ENCODE data around the gene TMEM202. TPM values are rescaled to one million over a fixed set of nuclear protein-coding genes. Genes with fewer than 3 reads are reported as not detected.
"Not testable (repeated sequence)": the region's sequence is repeated elsewhere in the genome, so short reads cannot be mapped to it uniquely, and the experiment has no call there.

Gene TMEM202
- total RNA-seq, 1 donor from 2014 or later = not detected

DNA sequence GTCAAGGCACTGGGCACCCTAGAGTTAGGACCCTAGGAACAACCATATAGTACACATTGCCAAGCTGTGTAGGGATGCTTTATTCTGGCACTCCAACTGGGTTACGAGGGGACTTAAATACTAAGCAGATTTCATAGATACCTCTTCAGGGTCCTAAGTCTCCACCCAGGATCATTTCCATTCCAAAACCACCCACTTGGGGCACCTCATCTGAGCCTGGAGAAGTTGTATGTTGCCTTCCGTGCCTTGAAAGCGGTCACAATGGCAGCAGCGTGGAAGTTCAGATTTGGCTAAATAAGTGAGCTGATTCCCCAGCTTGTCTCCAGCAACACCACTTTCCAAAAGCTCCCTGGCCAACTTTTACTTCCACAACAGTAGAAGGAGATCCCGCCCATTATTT is 4.6 kb downstream of the TMEM202 start:
- no peak for DNase-seq (ENCODE audit: low read depth in 2 of 2)

DNA sequence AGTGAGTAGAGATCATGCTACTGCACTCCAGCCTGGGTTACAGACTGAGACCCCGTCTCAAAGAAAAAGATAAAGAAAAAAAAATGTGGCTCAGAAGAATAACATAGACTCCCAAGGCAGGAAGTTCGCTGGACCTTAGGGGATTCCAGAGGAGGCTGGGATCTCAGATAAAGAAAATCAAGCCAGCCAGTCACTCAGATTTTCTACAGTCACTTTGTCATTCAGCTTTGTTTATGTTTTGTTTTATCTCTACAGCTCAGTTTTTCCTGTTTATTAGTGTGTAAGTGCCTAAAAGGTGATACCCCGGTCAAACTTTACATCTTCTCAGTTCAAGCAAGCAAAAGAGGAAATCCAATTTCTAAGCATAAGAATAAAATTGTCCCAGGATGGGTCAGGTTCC is 6.3 kb downstream of the TMEM202 start:
- DNase-seq (ENCODE audit: low read depth in 2 of 2) = no peak

DNA sequence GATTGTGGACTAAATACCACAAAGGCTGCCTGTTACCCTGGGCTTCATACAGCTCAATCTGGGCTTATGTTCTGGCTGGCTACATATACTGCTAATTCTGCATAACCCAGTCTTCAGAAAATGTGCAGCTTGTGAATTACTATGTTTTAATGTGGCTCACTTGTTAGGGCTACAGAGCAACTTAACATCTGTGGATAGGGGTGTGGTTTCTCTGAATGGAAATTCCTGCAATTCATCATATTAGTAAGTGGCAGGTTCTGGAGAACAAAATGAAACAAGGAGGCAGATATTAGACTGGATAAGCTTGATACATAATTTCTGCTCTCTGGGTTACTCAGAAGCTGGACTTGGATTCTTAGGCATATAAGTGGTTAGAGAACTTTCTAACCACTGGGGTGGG is 6.7 kb downstream of the TMEM202 start:
- no peak for DNase-seq (ENCODE audit: low read depth in 2 of 2)

DNA sequence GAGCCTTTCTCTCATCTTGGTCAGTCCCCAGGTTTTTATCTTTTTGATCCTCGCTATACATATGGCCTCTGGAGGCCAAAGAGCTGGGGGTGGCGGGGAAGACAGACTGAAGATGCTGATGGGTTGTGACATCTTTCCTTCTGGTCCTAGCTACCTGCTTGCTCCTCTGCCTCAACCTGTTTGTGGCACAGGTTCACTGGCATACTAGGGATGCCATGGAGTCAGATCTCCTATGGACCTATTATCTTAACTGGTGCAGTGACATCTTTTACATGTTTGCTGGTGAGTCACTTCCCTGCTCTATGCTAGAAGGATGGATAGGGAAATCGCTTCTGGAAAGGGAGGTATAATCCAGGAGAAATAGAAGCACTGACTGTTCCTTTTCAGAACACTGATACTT is 8.8 kb downstream of the TMEM202 start:
- DNase-seq (ENCODE audit: low read depth in 2 of 2) = no peak

DNA sequence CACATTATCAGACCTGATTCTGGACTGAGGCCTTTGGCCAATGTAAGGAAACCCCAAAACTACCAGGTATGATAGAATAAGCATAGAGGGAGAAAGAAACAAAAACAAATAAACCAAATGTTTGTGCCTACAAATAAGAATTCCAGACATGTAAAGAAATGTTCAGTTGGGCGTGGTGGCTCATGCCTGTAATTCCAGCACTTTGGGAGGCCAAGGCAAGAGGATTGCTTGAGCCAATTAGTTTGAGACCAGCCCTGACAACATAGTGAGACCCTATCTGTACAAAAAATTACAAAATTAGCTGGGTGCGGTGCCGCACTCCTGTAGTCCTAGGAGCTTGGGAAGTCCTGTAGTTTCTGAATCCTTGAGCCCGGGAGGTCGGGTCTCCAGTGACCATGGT is 13.0 kb downstream of the TMEM202 start:
- DNase-seq (ENCODE audit: low read depth in 2 of 2) = no peak

DNA sequence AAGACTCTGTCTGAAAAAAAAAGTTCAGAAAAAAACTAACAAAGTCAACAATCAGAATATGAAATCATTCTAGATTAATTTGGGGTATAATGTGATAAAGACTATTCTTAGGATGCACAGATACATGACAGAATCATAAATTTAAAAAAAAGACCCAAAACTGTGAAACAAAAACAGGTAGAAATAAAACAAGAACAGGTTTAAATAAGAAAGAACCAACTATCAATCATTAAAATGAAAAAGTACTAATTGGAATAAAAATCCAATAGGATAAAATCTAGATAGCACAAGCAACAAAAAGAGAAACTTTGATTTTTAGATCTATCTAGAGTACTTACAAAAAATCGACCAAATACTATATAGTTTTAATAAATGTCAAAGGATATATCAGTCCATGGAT is 13.4 kb downstream of the TMEM202 start:
- no peak for DNase-seq (ENCODE audit: low read depth in 2 of 2)

DNA sequence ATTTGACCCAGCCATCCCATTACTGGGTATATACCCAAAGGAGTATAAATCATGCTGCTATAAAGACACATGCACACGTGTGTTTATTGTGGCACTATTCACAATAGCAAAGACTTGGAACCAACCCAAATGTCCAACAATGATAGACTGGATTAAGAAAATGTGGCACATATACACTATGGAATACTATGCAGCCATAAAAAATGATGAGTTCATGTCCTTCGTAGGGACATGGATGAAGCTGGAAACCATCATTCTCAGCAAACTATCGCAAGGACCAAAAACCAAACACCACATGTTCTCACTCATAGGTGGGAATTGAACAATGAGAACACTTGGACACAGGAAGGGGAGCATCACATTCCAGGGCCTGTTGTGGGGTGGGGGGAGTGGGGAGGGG is 15.2 kb downstream of the TMEM202 start:
- not testable (repeated sequence) for DNase-seq (ENCODE audit: low read depth in 2 of 2)

DNA sequence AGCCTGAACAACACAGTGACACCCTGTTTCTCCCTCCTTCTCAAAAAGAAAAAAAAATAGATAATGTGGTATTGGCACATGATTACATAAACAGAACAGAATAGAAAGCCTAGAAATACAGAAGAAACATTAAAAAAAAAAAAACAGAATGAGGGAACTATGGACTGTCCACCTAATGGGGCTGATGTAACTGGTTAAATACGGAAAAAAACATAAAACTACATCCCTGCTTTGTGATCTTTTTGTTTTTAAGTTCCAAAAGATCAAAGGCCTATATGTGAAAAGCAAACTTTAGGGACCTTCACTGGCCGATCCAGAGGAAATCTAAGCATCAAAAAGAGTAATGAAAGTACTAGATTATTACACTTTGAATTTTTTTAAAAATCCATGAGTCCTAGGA is 17.2 kb downstream of the TMEM202 start:
- no peak for DNase-seq (ENCODE audit: low read depth in 2 of 2)

DNA sequence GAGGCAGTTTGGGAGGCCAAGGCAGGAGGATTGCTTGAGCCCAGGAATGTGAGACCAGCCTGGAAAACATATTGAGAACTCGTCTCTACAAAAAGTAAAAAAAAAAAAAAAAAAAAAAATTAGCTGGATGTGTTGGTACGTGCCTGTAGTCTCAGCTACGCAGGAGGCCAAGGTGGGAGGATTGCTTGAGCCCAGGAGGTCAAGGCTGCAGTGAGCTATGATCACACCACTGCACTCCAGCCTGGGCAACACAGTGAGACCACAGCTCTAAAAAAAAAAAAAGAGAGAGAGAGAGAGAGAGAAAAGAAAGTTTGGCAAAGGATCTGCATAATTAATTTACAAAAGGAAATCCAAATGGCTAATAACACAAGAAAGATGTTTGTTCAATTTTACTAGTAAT is 21.7 kb downstream of the TMEM202 start:
- not testable (repeated sequence) for DNase-seq (ENCODE audit: low read depth in 2 of 2)

DNA sequence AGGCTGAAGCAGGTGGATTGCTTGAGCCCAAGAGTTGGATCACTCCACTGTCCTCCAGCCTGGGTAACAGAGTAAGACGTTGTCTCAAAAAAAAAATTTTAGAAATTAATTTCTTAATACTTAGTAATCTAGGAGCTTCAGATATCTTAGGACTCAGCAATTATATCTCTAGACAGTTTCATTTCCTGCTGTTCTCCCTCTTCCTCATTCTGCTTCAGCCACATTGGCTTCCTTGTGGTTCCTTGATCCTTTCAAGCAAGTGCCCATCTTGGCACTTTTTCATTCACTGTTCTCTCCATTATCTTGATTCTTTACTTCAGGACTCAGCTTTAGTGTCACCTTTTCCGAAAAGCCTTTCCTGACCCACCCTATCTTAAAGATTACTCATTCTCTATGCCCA is 22.5 kb downstream of the TMEM202 start:
- no peak for DNase-seq (ENCODE audit: low read depth in 2 of 2)

DNA sequence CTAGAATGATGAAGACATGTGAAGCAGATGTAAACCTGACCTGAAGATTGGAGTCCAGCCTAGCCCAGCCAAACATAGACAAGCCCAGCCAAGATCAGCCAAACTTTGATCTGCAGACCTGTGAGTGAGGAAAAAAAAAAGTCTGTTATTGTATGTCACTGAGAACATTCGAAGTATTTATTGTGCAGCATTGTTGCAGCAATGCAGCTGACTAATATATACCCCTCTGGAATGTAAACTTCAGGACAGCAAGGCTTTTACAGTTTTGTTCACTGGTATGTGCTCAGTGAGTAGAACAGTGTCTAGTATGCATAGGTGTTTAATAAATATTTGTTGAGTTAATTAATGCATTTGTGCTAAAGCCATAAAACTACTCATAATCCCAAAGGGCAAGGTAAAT is 23.4 kb downstream of the TMEM202 start:
- no peak for DNase-seq (ENCODE audit: low read depth in 2 of 2)

DNA sequence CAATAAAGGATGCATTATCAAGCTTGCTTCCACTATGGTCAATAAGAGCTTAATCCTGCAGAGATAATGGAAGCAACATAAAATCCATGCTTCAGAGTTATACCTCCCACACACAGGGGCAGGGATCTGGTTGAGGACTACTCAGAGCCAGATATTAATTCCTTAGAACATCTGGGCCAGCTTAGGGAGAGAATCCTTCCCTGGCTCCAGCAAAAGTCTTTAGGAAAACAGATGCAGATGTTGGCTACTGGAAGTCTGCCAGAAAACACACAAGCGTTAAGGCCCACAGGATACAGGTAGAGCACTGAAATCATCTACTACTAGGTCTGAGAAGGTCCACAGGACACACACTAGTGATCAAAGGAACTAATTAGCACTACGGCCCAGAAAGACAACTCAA is 25.2 kb downstream of the TMEM202 start:
- no peak for DNase-seq (ENCODE audit: low read depth in 2 of 2)

DNA sequence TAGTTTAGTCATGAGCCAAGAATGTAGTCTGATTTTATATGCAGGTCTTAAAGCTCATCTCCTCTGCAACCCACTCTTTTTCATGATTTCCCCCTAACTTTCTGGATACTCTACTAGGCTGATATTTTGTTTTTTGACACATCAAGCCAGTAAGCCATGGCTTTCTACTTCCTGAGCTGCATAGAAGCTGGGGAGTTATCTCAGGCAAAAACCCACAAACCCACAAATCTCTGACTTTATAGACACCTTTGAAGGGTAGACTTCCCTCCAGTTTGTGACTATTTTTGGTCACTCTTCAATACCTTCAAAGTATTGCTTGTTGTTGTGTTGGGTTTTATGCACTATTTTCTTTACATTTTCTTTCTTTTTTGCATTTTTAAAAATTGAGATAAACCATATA is 28.6 kb downstream of the TMEM202 start:
- DNase-seq (ENCODE audit: low read depth in 2 of 2) = no peak

DNA sequence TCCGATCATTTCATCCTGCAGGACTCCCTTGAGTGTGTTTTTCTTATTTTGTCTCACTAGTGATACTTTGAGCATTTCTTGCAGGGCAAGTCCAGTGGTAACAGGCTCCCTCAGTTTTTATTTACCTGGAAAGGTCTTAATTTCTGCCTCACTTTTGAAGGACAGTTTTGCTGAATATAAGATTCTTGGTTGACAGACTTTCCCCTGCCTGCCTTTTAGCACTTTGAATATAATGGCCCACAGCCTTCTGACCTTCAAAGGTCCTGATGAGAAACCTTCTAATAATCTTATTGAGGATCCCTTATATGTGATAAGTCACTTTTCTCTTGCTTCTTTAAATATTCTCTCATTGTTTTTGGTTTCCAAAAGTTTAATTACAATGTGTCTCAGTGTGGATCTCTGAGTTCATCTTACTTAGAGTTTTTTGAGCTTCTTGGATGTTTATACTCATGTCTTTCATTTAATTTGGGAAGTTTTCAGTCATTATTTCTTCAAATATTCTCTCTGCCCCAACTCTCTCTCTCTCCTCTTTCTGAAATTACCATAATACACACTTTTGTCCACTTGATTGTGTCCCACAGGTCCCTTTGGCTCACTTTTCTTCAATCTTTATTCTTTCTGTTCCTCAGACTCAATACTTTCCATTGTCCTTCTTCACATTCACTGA is 39.7 kb downstream of the TMEM202 start:
- DNase-seq (ENCODE audit: low read depth in 2 of 2) = no peak

DNA sequence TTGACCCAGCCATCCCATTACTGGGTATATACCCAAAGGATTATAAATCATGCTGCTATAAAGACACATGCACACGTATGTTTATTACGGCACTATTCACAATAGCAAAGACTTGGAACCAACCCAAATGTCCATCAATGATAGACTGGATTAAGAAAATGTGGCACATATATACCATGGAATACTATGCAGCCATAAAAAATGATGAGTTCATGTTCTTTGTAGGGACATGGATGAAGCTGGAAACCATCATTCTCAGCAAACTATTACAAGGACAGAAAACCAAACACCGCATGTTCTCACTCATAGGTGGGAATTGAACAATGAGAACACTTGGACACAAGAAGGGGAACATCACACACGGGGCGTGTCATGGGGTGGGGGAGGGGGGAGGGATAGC is 44.7 kb downstream of the TMEM202 start:
- DNase-seq (ENCODE audit: low read depth in 2 of 2) = not testable (repeated sequence)

DNA sequence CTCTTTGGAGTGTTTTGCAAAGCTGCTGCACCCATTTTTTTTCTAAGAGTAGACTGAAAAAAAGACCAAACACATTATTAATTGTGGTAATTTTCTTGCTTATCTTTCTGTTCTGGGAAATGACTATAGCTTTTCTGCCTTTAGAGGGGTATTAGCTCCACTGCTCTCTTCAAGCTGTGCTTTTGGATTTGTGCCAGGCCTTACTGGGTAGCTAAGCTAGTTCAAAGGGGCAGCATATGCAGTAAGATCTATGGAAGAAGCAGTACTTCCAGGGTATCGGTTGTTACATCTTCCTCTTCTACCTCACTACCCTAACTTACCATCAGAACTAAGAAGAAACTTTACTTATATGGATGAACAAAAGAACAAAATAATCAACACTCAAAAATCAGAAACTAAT is 47.3 kb downstream of the TMEM202 start:
- DNase-seq (ENCODE audit: low read depth in 2 of 2) = no peak

DNA sequence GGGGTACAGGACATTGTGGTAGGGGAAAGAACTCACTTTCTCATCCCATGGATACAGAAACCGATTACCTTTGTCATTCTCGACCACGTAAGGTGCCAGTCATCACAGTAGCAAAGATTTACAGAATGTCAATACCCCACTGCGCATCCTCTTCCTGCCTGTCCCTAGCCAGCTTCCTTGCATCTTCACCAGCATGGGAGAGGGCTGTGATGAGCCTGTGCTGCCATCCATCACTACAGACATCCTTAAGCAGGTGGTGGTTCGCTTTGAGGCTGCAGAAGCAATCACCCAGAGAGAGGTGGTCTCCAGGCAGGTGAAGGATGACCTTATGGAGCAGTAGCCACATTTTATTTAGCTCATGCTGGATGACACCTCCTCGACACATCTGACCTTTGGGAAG is 52.7 kb downstream of the TMEM202 start:
- DNase-seq (ENCODE audit: low read depth in 2 of 2) = no peak

DNA sequence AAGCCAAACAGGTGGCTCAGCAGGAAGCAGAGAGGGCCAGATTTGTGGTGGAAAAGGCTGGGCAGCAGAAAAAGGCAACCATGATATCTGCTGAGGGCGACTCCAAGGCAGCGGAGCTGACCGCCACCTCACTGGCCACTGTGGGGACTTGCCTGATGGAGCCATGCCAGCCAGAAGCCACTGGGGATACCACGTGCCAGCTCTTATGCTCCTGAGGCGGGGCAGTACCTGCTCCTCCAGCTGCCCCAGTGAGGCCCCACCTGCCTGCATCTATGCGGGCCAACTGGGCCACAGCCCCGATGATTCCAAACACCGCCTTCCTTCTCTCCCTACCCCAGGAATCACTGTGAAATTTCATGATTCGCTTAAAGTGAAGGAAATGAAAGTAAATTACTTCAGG is 53.1 kb downstream of the TMEM202 start:
- DNase-seq (ENCODE audit: low read depth in 2 of 2) = no peak

DNA sequence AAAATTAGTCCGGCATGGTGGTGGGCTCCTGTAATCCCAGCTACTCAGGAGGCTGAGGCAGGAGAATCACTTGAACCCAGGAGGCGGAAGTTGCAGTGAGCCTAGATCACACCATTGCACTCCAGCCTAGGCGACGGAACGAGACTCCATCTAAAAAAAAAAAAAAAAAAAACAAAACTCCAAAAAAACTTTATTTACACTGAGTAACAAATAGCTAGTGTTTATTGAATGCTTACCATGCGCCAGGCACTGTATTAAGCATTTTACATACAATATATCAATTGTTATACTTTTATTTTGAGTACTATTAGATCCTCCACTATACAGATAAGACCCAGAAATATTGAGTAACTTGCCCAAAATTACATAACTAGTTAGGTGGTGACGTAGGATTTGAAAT is 58.6 kb downstream of the TMEM202 start:
- no peak for DNase-seq (ENCODE audit: low read depth in 2 of 2)

Other genes with a start within 250 kb of the TMEM202 start
- 0.13 TPM in 2 replicates for gene GRAMD2A, start 200.5 kb upstream of the TMEM202 start, total RNA-seq
- 682 and 1,022 TPM in 2 replicates for gene PKM, start 167.1 kb upstream of the TMEM202 start, total RNA-seq
- 7.1 and 13.3 TPM in 2 replicates for gene PARP6, start 125.8 kb upstream of the TMEM202 start, total RNA-seq
- 0.13 TPM in 1 of 2 replicates, not detected in the other for gene CELF6, start 78.1 kb upstream of the TMEM202 start, total RNA-seq
- 61.4 and 136 TPM in 2 replicates for gene HEXA, start 22.3 kb upstream of the TMEM202 start, total RNA-seq
- 15.4 and 36.9 TPM in 2 replicates for gene ARIH1, start 76.0 kb downstream of the TMEM202 start, total RNA-seq